Measurements from ENCODE around the gene WNT7B.

- no peak for TF ChIP-seq POLR2A (IDR thresholded peaks at IDR 0.05)
- no peak for TF ChIP-seq CTCF (IDR thresholded peaks at IDR 0.05)
Observed at GRCh38 chr22:45952553-45952952, 24.4 kb downstream of the WNT7B start.

All from Peyer's patch (tissue), 4 donors.